NCI-H128 (cell line): ENCODE results near the gene SLIT3.
"Not testable (repeated sequence)": the region's sequence is repeated elsewhere in the genome, so short reads cannot be mapped to it uniquely, and the experiment has no call there.

Experiments used
- DNase-seq: peaks from one replicate; lab custom pipeline; 2025; ENCODE audit not compliant: unreplicated experiment; lab: John Stamatoyannopoulos, UW

Gene SLIT3

GRCh38 chr5:168666356-168666755 is 634.6 kb downstream of the SLIT3 start:
- no peak for DNase-seq

- DNase-seq = no peak
These were observed 637.5 kb downstream of the SLIT3 start for GRCh38 chr5:168663276-168664004.

- DNase-seq = no peak
These were observed 639.1 kb downstream of the SLIT3 start for GRCh38 chr5:168661593-168662485.

GRCh38 chr5:168660691-168661090 is 640.2 kb downstream of the SLIT3 start:
- DNase-seq = no peak

- DNase-seq = no peak
These were observed 641.6 kb downstream of the SLIT3 start for GRCh38 chr5:168659286-168659847.

- DNase-seq = no peak
These were observed 642.5 kb downstream of the SLIT3 start for GRCh38 chr5:168658394-168658793.

- DNase-seq = no peak
These were observed 644.3 kb downstream of the SLIT3 start for GRCh38 chr5:168656633-168657032.

- no peak for DNase-seq
These were observed 645.6 kb downstream of the SLIT3 start for GRCh38 chr5:168655316-168655715.

DNA sequence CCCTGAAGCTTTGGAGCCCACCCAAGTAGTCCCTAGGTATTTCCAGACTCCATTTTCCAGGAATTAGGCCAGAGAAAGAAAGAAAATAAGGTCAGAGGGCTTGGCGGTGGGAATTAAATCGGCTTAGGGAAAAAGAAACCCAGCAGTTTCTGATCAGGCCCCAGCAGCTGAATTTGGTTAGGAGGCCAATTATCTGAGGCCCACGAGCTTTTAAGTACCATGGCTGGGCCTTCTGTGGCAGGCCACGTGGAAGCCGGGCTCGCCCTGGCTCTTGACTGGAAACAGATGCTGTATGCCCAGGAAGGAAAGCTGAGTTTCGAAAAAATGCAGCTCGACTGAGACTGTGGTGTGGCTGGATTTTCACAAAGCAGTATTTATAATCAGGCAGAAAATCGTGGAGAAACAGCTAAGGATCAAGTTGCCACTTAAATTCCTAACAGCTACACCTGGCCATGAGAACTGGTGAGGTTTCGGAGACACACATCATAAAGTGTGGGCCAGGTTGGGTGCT is 646.7 kb downstream of the SLIT3 start:
- DNase-seq = no peak

GRCh38 chr5:168653626-168654025 is 647.3 kb downstream of the SLIT3 start:
- DNase-seq = no peak

DNA sequence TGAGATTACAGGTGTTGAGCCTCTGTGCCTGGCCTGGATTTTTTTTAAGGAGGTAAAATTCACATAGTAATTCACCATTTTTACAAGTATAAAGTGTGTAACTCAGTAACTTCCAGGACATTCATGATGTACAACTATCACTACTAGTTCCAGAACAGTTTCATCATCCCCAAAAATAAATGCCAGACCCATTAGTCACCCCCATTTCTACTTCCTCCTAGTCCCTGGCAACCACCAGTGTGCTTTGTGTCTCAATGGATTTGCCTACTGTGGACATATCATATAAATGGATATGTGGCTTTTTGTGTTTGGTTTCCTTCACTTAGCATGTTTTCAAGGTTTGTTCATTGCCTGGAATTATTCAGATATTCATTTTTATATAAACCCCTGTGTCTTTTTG is 649.3 kb downstream of the SLIT3 start:
- DNase-seq = no peak

DNA sequence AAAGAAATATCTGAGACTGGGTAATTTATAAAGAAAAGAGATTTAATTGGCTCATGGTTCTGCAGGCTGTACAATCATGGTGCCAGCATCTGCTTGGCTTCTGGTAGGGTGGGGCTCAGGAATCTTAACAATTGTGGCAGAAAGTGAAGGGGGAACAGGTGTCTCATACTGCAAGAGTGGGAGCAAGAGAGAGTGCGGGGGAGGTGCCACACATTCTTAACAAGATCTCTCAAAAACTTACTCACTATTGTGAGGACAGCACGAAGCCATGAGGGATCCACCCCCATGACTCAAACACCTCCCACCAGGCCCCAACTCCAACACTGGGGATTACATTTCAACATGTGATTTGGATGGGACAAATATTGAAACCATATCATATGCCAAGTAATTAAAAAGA is 651.6 kb downstream of the SLIT3 start:
- DNase-seq = no peak

GRCh38 chr5:168648576-168648975 is 652.4 kb downstream of the SLIT3 start:
- no peak for DNase-seq

DNA sequence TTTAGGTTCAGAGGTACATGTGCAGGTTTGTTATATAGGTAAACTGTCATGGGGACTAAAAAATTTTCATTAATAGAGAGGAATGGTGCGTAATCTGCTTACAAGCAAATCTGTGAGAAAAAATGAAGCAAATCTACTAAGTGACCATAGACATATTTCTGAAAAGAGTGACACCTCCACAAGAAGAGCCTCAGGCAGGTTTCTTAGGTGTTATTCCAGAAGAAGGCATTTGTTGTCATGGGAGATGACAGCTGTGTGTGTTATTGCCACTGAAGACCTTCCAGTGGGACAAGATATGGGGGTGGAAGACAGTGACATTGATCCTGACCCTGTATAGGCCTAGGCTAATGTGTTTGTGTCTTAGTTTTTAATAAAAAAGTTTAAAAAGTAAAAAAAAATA is 652.9 kb downstream of the SLIT3 start:
- DNase-seq = no peak

DNA sequence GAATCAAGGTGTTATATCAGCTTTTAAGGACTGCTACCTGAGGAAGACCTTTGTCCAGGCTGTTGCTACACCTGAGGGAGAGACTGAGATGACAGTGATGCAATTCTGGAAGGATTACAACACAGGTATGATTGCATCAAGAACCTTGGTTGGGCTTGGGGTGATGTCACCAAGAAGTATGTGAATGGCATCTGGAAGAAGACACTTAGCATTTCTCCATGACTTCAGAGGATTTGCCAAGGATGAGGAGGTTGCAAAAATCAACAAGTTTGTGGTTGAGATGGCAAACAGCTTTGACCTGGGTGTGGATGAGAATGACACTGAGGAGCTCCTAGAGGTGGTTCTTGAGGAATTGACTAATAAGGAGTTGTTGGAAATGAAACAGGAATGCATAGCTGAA is 653.9 kb downstream of the SLIT3 start:
- no peak for DNase-seq

- DNase-seq = no peak
These were observed 654.6 kb downstream of the SLIT3 start for GRCh38 chr5:168646335-168646734.

DNA sequence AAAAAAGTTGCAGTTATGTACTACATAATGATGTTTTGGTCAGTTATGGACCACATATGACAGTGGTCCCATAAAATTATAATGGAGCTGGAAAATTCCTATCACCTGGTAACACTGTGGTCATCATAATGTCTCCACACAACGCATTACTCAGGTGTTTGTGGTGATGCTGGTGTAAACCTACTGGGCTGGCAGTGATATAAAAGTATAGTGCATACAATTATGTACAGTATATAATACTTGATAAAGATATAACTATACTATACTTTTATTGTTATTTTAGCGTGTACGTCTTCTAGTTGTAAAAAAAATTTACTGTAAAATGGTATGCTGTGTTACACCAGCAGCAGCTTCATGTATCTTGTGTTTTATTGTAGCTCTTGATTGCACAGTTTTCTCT is 655.7 kb downstream of the SLIT3 start:
- DNase-seq = no peak

DNA sequence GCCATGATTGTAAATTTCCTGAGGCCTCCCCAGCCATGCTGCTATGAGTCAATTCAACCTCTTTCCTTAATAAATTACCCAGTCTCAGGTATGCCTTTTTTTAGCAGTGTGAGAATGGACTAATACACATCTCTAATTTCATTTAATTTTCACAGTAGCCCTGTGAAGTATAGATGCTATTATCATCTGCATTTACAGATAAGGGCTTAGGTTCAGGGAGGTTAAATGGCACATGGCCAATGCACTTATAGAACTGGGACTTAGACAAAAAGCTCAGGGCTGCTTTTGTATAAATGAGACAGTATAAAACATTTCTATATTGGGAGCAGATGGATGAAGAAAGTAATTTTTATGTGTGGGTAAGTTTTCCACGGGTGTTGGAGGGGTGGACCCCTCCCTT is 658.9 kb downstream of the SLIT3 start:
- no peak for DNase-seq

GRCh38 chr5:168638846-168639245 is 662.1 kb downstream of the SLIT3 start:
- not testable (repeated sequence) for DNase-seq

GRCh38 chr5:168637793-168638192 is 663.1 kb downstream of the SLIT3 start:
- no peak for DNase-seq

- DNase-seq = no peak
These were observed 663.7 kb downstream of the SLIT3 start for GRCh38 chr5:168637281-168637680.

- DNase-seq = not testable (repeated sequence)
These were observed 670.0 kb downstream of the SLIT3 start for GRCh38 chr5:168630958-168631357.
